Keratinocyte (primary cell): ENCODE data around the gene GYG2. TPM values are rescaled to one million over a fixed set of nuclear protein-coding genes. Genes with fewer than 3 reads are reported as not detected.

Experiments used
- DNase-seq: peaks from one replicate; pipeline ENCODE4 v3.0.0-alpha.2; 2011; ENCODE audit warnings: low read depth, missing footprints, low spot score
- FAIRE-seq: peaks from 2 replicates; lab custom pipeline; 2011; peaks lifted over from hg19 to GRCh38; lab: Jason Lieb, UNC
- H2AFZ ChIP-seq: 2 replicates; pipeline ENCODE4 v1.6.0; 2012; ENCODE audit warnings: low read length, control low read depth, inconsistent platforms; ENCODE audit not compliant: control insufficient read depth
- H3K27ac ChIP-seq: 2 replicates; pipeline ENCODE4 v1.5.1; 2011; ENCODE audit warnings: low read length; ENCODE audit not compliant: control insufficient read depth, insufficient read depth
- H3K27me3 ChIP-seq: 3 replicates; pipeline ENCODE4 v1.6.0; 2011; ENCODE audit warnings: low read length; ENCODE audit not compliant: control insufficient read depth, insufficient read depth; ENCODE audit errors: extremely low read depth
- H3K36me3 ChIP-seq, 2 experiments: 2 replicates in 1 of 2; 3 replicates in 1 of 2; pipeline ENCODE4 v1.5.1; 2011; ENCODE audit warnings: low read length in 2 of 2, mild to moderate bottlenecking in 1 of 2; ENCODE audit not compliant: control insufficient read depth in 2 of 2, insufficient read depth in 2 of 2; ENCODE audit errors: extremely low read depth in 1 of 2
- H3K4me1 ChIP-seq: 3 replicates; pipeline ENCODE4 v1.5.1; 2011; ENCODE audit warnings: low read length; ENCODE audit not compliant: control insufficient read depth, insufficient read depth; ENCODE audit errors: extremely low read depth
- H3K4me2 ChIP-seq: 3 replicates; pipeline ENCODE4 v1.6.0; 2011; ENCODE audit warnings: low read depth, low read length; ENCODE audit not compliant: control insufficient read depth, insufficient read depth; ENCODE audit errors: extremely low read depth
- H3K4me3 ChIP-seq, 3 experiments: fragments of 200-600 bp in 1 of 3; sonication (generic) in 1 of 3; 2 replicates in 2 of 3; 3 replicates in 1 of 3; pipeline ENCODE4 v1.5.1; 2011 to 2016; ENCODE audit warnings: low read length in 3 of 3, mild to moderate bottlenecking in 3 of 3, control low read depth in 2 of 3, inconsistent platforms in 1 of 3, low read depth in 1 of 3, mixed read lengths in 1 of 3, mixed run types in 1 of 3, moderate library complexity in 1 of 3; ENCODE audit not compliant: control insufficient read depth in 2 of 3, insufficient read depth in 2 of 3; ENCODE audit errors: extremely low read depth in 1 of 3
- H3K79me2 ChIP-seq: 2 replicates; pipeline ENCODE4 v1.6.0; 2012; ENCODE audit warnings: low read length; ENCODE audit not compliant: control insufficient read depth, insufficient read depth
- H3K9ac ChIP-seq: 3 replicates; pipeline ENCODE4 v1.6.0; 2011; ENCODE audit warnings: low read length; ENCODE audit not compliant: control insufficient read depth, insufficient read depth; ENCODE audit errors: extremely low read depth
- H3K9me1 ChIP-seq: 3 replicates; pipeline ENCODE4 v1.6.0; 2011; ENCODE audit warnings: low read length; ENCODE audit not compliant: control insufficient read depth, insufficient read depth; ENCODE audit errors: extremely low read depth
- H3K9me3 ChIP-seq: 2 replicates; pipeline ENCODE4 v1.5.1; 2012; ENCODE audit warnings: low read depth, low read length; ENCODE audit not compliant: control insufficient read depth
- H4K20me1 ChIP-seq: 3 replicates; pipeline ENCODE4 v1.6.0; 2011; ENCODE audit warnings: low read length; ENCODE audit not compliant: control insufficient read depth, insufficient read depth; ENCODE audit errors: extremely low read depth
- CTCF ChIP-seq, 3 experiments: IDR thresholded peaks in 1 of 3; conservative IDR thresholded peaks in 1 of 3; optimal IDR thresholded peaks in 1 of 3; 2 replicates in 2 of 3; 3 replicates in 1 of 3; pipeline versions ENCODE3 to v1.5.1; 2011; ENCODE audit warnings: low read length in 3 of 3, mild to moderate bottlenecking in 3 of 3, moderate library complexity in 2 of 3, control low read depth in 1 of 3, inconsistent platforms in 1 of 3; ENCODE audit not compliant: insufficient read depth in 2 of 3; ENCODE audit errors: extremely low read depth in 1 of 3
- EZH2 ChIP-seq: IDR thresholded peaks from one replicate; pipeline ENCODE4 v1.6.1; 2012; ENCODE audit warnings: inconsistent platforms, mild to moderate bottlenecking, low read length, moderate library complexity
- dilution Hi-C: fragments of 300-500 bp; cut with MboI; formaldehyde crosslinking; loops from one replicate; pipeline ENCODE4 v1.7.0; 2020; ENCODE audit warnings: low sequenced_read_pairs; ENCODE audit not compliant: extremely low pct_ligation_motif_present
- polyA plus RNA-seq, 5 experiments: library from polyadenylated mRNA; depleted of rRNA in 3 of 5; stranded (reverse) in 3 of 5; stranded (forward) in 1 of 5; unstranded in 1 of 5; fragments of >200 nt; gene quantifications; 1 replicate in 1 of 5; 2 replicates in 3 of 5; 3 replicates in 1 of 5; pipeline versions ENCODE4 v1.2.1 to v1.2.3, GENCODE V29; 2011 to 2012; ENCODE audit warnings: missing spikeins in 2 of 5, low read depth in 1 of 5, low replicate concordance in 1 of 5

GYG2 gene
- polyA plus RNA-seq, 1 donor (not counting 4 experiments of a cell fraction or from before 2014, with no cell fraction given): not detected

DNA sequence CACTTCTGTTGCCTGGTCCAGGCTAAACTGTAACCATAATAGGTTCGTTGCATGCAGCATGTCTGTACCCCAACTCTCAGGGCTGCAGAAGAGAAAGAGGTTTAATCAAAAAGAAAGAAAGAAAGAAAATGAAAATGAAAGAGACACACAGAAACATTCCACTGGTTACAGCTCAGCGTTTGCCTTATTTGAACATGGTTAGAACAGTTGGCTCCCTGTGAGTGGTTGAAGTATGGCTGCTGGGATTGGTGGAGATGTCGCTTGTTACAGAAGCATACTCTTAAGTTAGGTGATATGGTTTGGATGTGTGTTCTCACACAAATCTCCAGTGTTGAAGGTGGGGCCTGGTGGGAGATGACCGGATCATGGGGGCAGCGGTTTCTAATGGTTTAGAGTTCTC is 64.1 kb downstream of the GYG2 start:
- DNase-seq (no peak), FAIRE-seq (no peak)
- TF ChIP-seq EZH2 (no peak), CTCF (optimal IDR thresholded peaks at IDR 0.05 in 1 of 3, IDR thresholded peaks at IDR 0.05 in 1 of 3, conservative IDR thresholded peaks at IDR 0.05 in 1 of 3; ENCODE audit: extremely low read depth in 1 of 3, insufficient read depth in 2 of 3, low read length in 3 of 3) (no peak)
- H4K20me1 ChIP-seq: no peaks in the 10 kb centered on the region
- H3K9me1 ChIP-seq: no peaks in the 10 kb centered on the region
- H3K4me2 ChIP-seq: no peak overlapping the region
- no peaks in the 10 kb centered on the region for H3K9me3 ChIP-seq
- H3K27ac ChIP-seq: no peak overlapping the region
- no peaks in the 10 kb centered on the region for H3K27me3 ChIP-seq
- H3K4me3 ChIP-seq: no peak overlapping the region
- no peaks in the 10 kb centered on the region for H3K79me2 ChIP-seq
- peaks cover 7% of the 10 kb centered on the region for H3K4me1 ChIP-seq
- dilution Hi-C loops: no loop called here
- no peak overlapping the region for H3K9ac ChIP-seq
- H2AFZ ChIP-seq: no peak overlapping the region
- no peaks in the 10 kb centered on the region for H3K36me3 ChIP-seq

- no peak for FAIRE-seq
- H3K36me3 ChIP-seq: no peaks in the 10 kb centered on the region
- H3K4me2 ChIP-seq: no peak overlapping the region
- TF ChIP-seq EZH2 (no peak), CTCF (optimal IDR thresholded peaks at IDR 0.05 in 1 of 3, IDR thresholded peaks at IDR 0.05 in 1 of 3, conservative IDR thresholded peaks at IDR 0.05 in 1 of 3; ENCODE audit: extremely low read depth in 1 of 3, insufficient read depth in 2 of 3, low read length in 3 of 3) (no peak)
- no peak overlapping the region for H3K9ac ChIP-seq
- H3K4me1 ChIP-seq: peaks cover 18% of the 10 kb centered on the region
- no peak overlapping the region for H2AFZ ChIP-seq
- H3K9me1 ChIP-seq: no peaks in the 10 kb centered on the region
- DNase-seq: no peak
- no peak overlapping the region for H3K4me3 ChIP-seq
- no peaks in the 10 kb centered on the region for H3K9me3 ChIP-seq
- H3K79me2 ChIP-seq: no peaks in the 10 kb centered on the region
- H3K27ac ChIP-seq: no peak overlapping the region
- H3K27me3 ChIP-seq: no peaks in the 10 kb centered on the region
- dilution Hi-C loops: no loop called here
- no peaks in the 10 kb centered on the region for H4K20me1 ChIP-seq
Observed at GRCh38 chrX:2894885-2895292, 66.2 kb downstream of the GYG2 start.
